Measurements from ENCODE around the gene ZNF615.
"Not testable (repeated sequence)": the region's sequence is repeated elsewhere in the genome, so short reads cannot be mapped to it uniquely, and the experiment has no call there.

The ZNF615 gene

GRCh38 chr19:51980116-51980736 is 27.8 kb downstream of the ZNF615 start:
- no peaks in the 10 kb centered on the region for H4K20me1 ChIP-seq (ENCODE audit: insufficient read depth, low read length)
- no peak overlapping the region for H2AFZ ChIP-seq (ENCODE audit: low read depth, low read length)
- no peaks in the 10 kb centered on the region for H3K36me3 ChIP-seq (replicated peaks; ENCODE audit: low read depth, low read length)
- no peak overlapping the region for H3K4me3 ChIP-seq (ENCODE audit: low read length)
- H3K27me3 ChIP-seq (ENCODE audit: low read depth, low read length): no peaks in the 10 kb centered on the region
- no peaks in the 10 kb centered on the region for H3K79me2 ChIP-seq (ENCODE audit: low read length)
- no peak overlapping the region for H3K9ac ChIP-seq (ENCODE audit: low read length)
- no peak for TF ChIP-seq EZH2phosphoT487 (IDR thresholded peaks at IDR 0.05; ENCODE audit: low read depth)
- TF ChIP-seq, protein P1, sequence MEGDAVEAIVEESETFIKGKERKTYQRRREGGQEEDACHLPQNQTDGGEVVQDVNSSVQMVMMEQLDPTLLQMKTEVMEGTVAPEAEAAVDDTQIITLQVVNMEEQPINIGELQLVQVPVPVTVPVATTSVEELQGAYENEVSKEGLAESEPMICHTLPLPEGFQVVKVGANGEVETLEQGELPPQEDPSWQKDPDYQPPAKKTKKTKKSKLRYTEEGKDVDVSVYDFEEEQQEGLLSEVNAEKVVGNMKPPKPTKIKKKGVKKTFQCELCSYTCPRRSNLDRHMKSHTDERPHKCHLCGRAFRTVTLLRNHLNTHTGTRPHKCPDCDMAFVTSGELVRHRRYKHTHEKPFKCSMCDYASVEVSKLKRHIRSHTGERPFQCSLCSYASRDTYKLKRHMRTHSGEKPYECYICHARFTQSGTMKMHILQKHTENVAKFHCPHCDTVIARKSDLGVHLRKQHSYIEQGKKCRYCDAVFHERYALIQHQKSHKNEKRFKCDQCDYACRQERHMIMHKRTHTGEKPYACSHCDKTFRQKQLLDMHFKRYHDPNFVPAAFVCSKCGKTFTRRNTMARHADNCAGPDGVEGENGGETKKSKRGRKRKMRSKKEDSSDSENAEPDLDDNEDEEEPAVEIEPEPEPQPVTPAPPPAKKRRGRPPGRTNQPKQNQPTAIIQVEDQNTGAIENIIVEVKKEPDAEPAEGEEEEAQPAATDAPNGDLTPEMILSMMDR (IDR thresholded peaks at IDR 0.05; ENCODE audit: low read depth, low read length): no peak
- H3K4me2 ChIP-seq (ENCODE audit: low read length): no peak overlapping the region
- H3K9me3 ChIP-seq (ENCODE audit: insufficient read depth, low read length): peaks cover 13% of the 10 kb centered on the region; the same call in 1 of the 2 replicates
- H3K27ac ChIP-seq (ENCODE audit: low read length): no peak overlapping the region
- no peaks in the 10 kb centered on the region for H3K4me1 ChIP-seq (ENCODE audit: low read length)

GRCh38 chr19:51978882-51979281 is 29.1 kb downstream of the ZNF615 start:
- no peaks in the 10 kb centered on the region for H3K4me1 ChIP-seq (ENCODE audit: low read length)
- H3K9ac ChIP-seq (ENCODE audit: low read length): no peak overlapping the region
- no peaks in the 10 kb centered on the region for H4K20me1 ChIP-seq (ENCODE audit: insufficient read depth, low read length)
- no peak overlapping the region for H2AFZ ChIP-seq (ENCODE audit: low read depth, low read length)
- no peaks in the 10 kb centered on the region for H3K36me3 ChIP-seq (replicated peaks; ENCODE audit: low read depth, low read length)
- no peak overlapping the region for H3K4me2 ChIP-seq (ENCODE audit: low read length)
- TF ChIP-seq EZH2phosphoT487 (IDR thresholded peaks at IDR 0.05; ENCODE audit: low read depth): no peak
- TF ChIP-seq, protein P1 (IDR thresholded peaks at IDR 0.05; ENCODE audit: low read depth, low read length): no peak
- H3K9me3 ChIP-seq (ENCODE audit: insufficient read depth, low read length): peaks cover 13% of the 10 kb centered on the region
- H3K79me2 ChIP-seq (ENCODE audit: low read length): no peaks in the 10 kb centered on the region
- no peak overlapping the region for H3K27ac ChIP-seq (ENCODE audit: low read length)
- no peaks in the 10 kb centered on the region for H3K27me3 ChIP-seq (ENCODE audit: low read depth, low read length)
- H3K4me3 ChIP-seq (ENCODE audit: low read length): no peak overlapping the region

GRCh38 chr19:51977346-51977745 is 30.7 kb downstream of the ZNF615 start:
- H3K9me3 ChIP-seq (ENCODE audit: insufficient read depth, low read length): peaks cover 18% of the 10 kb centered on the region
- no peak for TF ChIP-seq EZH2phosphoT487 (IDR thresholded peaks at IDR 0.05; ENCODE audit: low read depth)
- TF ChIP-seq, protein P1 (IDR thresholded peaks at IDR 0.05; ENCODE audit: low read depth, low read length): no peak
- no peaks in the 10 kb centered on the region for H3K79me2 ChIP-seq (ENCODE audit: low read length)

DNA sequence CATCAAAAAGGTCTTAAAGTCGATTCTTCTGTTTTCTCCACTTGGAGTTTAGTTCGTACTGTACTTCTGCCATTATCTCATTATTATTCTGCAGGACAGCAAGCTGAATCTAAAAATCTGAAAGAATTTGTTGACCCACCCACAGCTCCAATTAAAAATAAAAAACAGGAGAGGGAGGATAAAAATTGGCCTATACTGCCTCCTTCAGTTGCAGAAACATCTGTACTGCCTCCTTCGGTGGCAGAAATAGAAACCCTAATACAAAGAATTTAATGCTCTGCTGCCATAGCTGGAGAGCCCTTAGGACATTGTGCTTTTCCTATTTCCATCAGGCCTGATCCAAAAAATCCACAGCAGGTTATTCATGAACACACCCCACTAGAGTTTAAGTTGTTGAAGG is 31.2 kb downstream of the ZNF615 start:
- Histone ChIP-seq H3K4me1 (ENCODE audit: low read length) (no peaks in the 10 kb centered on the region), H3K9ac (ENCODE audit: low read length) (no peak overlapping the region), H3K4me2 (ENCODE audit: low read length) (no peak overlapping the region), H3K27me3 (ENCODE audit: low read depth, low read length) (no peaks in the 10 kb centered on the region), H2AFZ (ENCODE audit: low read depth, low read length) (no peak overlapping the region), H3K9me3 (ENCODE audit: insufficient read depth, low read length) (peaks cover 18% of the 10 kb centered on the region), H3K79me2 (ENCODE audit: low read length) (no peaks in the 10 kb centered on the region), H3K27ac (ENCODE audit: low read length) (no peak overlapping the region), H3K4me3 (ENCODE audit: low read length) (no peak overlapping the region), H4K20me1 (ENCODE audit: insufficient read depth, low read length) (no peaks in the 10 kb centered on the region), H3K36me3 (replicated peaks; ENCODE audit: low read depth, low read length) (no peaks in the 10 kb centered on the region)
- TF ChIP-seq EZH2phosphoT487 (IDR thresholded peaks at IDR 0.05; ENCODE audit: low read depth): no peak
- TF ChIP-seq, protein P1 (IDR thresholded peaks at IDR 0.05; ENCODE audit: low read depth, low read length): no peak

More at GRCh38 chr19:51977346-51977745, 30.7 kb downstream of the ZNF615 start:
- no peak overlapping the region for H3K4me3 ChIP-seq (ENCODE audit: low read length)
- H3K27me3 ChIP-seq (ENCODE audit: low read depth, low read length): no peaks in the 10 kb centered on the region
- no peak overlapping the region for H3K27ac ChIP-seq (ENCODE audit: low read length)
- no peak overlapping the region for H2AFZ ChIP-seq (ENCODE audit: low read depth, low read length)
- no peaks in the 10 kb centered on the region for H3K36me3 ChIP-seq (replicated peaks; ENCODE audit: low read depth, low read length)
- H3K4me1 ChIP-seq (ENCODE audit: low read length): no peaks in the 10 kb centered on the region
- H3K4me2 ChIP-seq (ENCODE audit: low read length): no peak overlapping the region
- no peaks in the 10 kb centered on the region for H4K20me1 ChIP-seq (ENCODE audit: insufficient read depth, low read length)
- H3K9ac ChIP-seq (ENCODE audit: low read length): no peak overlapping the region

DNA sequence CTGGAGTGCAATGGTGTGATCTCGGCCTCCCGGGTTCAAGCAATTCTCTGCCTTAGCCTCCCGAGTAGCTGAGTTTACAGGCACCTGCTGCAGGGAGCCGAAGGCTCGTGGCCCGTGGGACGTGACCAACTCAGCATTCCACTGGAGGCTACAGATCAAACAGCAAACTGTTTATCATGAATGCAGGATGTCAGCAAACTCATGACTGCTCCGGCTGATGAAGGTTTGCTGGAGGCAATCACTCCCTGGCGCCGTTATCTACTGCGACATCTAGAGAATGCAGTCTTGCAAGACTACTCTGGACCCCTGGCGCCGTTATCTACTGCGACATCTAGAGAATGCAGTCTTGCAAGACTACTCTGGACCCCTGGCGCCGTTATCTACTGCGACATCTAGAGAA is 32.2 kb downstream of the ZNF615 start:
- not testable (repeated sequence) for H3K4me1 ChIP-seq (ENCODE audit: low read length); H3K27ac ChIP-seq (ENCODE audit: low read length); H3K27me3 ChIP-seq (ENCODE audit: low read depth, low read length); H3K9ac ChIP-seq (ENCODE audit: low read length); H2AFZ ChIP-seq (ENCODE audit: low read depth, low read length); H3K4me2 ChIP-seq (ENCODE audit: low read length); H3K4me3 ChIP-seq (ENCODE audit: low read length); H3K79me2 ChIP-seq (ENCODE audit: low read length); H4K20me1 ChIP-seq (ENCODE audit: insufficient read depth, low read length); H3K36me3 ChIP-seq (replicated peaks; ENCODE audit: low read depth, low read length)
- H3K9me3 ChIP-seq (ENCODE audit: insufficient read depth, low read length): peaks cover 23% of the 10 kb centered on the region

Data from OCI-LY3 (cell line).